WTC11 (cell line): Measurements from ENCODE around the gene TAOK3.

Experiments used
- ESRRA ChIP-seq: sonication (generic); formaldehyde crosslinking; IDR thresholded peaks from 2 replicates; pipeline ENCODE4 v1.8.1; 2022; ENCODE audit warnings: mild to moderate bottlenecking, missing genetic modification reagents, borderline replicate concordance
- NR3C1 ChIP-seq: sonication (generic); formaldehyde crosslinking; conservative IDR thresholded peaks from 2 replicates; pipeline ENCODE4 v1.8.1; 2023; ENCODE audit warnings: low read depth, mild to moderate bottlenecking, missing genetic modification reagents
- ZNF416 ChIP-seq: fragments of 250-450 bp; sonication (Bioruptor Pico); IDR thresholded peaks from 2 replicates; pipeline ENCODE4 v1.9.0; 2021; ENCODE audit warnings: mild to moderate bottlenecking, inconsistent platforms
- TF ChIP-seq, protein P1 (sequence below): fragments of 200-600 bp; IDR thresholded peaks from 2 replicates; pipeline ENCODE4 v1.8.0; 2022; ENCODE audit warnings: antibody characterized with exemption
- TF ChIP-seq, protein P2 (sequence below): sonication (generic); formaldehyde crosslinking; IDR thresholded peaks from 2 replicates; pipeline ENCODE4 v1.8.1; 2022; ENCODE audit warnings: mild to moderate bottlenecking, moderate library complexity, missing genetic modification reagents

GRCh38 chr12:118119449-118119879 lies 253.2 kb downstream of the TAOK3 start:
- TF ChIP-seq, protein P1, sequence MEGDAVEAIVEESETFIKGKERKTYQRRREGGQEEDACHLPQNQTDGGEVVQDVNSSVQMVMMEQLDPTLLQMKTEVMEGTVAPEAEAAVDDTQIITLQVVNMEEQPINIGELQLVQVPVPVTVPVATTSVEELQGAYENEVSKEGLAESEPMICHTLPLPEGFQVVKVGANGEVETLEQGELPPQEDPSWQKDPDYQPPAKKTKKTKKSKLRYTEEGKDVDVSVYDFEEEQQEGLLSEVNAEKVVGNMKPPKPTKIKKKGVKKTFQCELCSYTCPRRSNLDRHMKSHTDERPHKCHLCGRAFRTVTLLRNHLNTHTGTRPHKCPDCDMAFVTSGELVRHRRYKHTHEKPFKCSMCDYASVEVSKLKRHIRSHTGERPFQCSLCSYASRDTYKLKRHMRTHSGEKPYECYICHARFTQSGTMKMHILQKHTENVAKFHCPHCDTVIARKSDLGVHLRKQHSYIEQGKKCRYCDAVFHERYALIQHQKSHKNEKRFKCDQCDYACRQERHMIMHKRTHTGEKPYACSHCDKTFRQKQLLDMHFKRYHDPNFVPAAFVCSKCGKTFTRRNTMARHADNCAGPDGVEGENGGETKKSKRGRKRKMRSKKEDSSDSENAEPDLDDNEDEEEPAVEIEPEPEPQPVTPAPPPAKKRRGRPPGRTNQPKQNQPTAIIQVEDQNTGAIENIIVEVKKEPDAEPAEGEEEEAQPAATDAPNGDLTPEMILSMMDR: no peak; the same call in 1 of the 2 replicates
- TF ChIP-seq NR3C1 (no peak), ZNF416 (CRISPR knock-in tag) (no peak), ESRRA (CRISPR knock-in tag) (no peak)
- TF ChIP-seq, protein P2, sequence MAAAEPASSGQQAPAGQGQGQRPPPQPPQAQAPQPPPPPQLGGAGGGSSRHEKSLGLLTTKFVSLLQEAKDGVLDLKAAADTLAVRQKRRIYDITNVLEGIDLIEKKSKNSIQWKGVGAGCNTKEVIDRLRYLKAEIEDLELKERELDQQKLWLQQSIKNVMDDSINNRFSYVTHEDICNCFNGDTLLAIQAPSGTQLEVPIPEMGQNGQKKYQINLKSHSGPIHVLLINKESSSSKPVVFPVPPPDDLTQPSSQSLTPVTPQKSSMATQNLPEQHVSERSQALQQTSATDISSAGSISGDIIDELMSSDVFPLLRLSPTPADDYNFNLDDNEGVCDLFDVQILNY (CRISPR knock-in tag): no peak
